Retinal pigment epithelial cell (primary cell): Measurements from ENCODE around the gene GPBAR1.

ENCODE experiments used
- DNase-seq: peaks from one replicate; pipeline ENCODE4 v3.0.0-alpha.2; 2010; ENCODE audit warnings: low read depth
- H3K4me3 ChIP-seq: 2 replicates; pipeline ENCODE4 v1.5.1; 2011; ENCODE audit warnings: mild to moderate bottlenecking, low read length, control low read depth, moderate library complexity
- TF ChIP-seq, protein P1 (sequence below): conservative IDR thresholded peaks from 2 replicates; pipeline ENCODE4 v1.5.1; 2011; ENCODE audit warnings: low read depth, low read length, control low read depth, inconsistent platforms

GPBAR1 gene

DNA sequence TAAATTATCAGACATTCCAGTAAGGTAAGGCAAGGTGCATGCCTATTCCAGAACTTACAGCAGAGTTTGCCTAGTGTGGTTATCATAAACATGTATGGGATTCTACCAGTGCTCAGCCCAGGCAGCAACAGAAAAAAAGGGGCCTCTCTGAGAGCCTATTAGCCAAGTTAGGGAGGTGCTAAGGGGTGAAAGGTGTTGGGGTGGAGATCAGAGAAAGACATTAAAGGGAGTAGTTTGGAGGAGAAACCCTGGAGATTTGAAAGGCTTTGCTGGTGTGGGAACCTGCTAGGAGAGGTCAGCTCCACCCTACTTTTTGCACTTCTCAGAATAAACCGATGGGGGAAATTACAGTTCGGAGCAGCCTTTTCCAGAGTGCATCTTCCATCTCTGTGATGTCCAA, 40.9 kb upstream of the GPBAR1 start:
- TF ChIP-seq, protein P1, sequence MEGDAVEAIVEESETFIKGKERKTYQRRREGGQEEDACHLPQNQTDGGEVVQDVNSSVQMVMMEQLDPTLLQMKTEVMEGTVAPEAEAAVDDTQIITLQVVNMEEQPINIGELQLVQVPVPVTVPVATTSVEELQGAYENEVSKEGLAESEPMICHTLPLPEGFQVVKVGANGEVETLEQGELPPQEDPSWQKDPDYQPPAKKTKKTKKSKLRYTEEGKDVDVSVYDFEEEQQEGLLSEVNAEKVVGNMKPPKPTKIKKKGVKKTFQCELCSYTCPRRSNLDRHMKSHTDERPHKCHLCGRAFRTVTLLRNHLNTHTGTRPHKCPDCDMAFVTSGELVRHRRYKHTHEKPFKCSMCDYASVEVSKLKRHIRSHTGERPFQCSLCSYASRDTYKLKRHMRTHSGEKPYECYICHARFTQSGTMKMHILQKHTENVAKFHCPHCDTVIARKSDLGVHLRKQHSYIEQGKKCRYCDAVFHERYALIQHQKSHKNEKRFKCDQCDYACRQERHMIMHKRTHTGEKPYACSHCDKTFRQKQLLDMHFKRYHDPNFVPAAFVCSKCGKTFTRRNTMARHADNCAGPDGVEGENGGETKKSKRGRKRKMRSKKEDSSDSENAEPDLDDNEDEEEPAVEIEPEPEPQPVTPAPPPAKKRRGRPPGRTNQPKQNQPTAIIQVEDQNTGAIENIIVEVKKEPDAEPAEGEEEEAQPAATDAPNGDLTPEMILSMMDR, result no peak

DNA sequence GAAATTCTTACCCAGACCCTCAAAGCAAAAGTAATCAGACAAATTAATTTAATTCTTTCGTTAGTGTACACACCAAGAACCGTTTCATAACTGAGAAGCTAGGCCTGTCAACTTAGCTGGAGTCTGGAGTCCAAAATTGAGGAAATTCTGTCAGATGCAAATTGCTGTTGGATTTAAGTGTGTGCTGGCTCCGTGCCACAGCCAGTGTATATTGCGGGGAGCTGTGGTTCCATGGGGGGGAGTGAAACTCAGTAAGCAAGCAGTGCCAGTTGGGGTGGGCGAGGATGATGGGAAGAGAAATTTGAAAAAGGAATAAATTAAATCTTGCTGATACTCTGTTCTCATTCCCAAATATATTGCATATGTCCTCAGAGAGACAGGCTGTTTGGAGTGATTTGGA, 39.8 kb upstream of the GPBAR1 start:
- no peak overlapping the region for H3K4me3 ChIP-seq
- TF ChIP-seq, protein P1, result no peak
- DNase-seq, result no peak

More for the DNA sequence above, 40.9 kb upstream of the GPBAR1 start:
- DNase-seq, result no peak
- peak overlapping the region; percentile 97 for H3K4me3 ChIP-seq

DNA sequence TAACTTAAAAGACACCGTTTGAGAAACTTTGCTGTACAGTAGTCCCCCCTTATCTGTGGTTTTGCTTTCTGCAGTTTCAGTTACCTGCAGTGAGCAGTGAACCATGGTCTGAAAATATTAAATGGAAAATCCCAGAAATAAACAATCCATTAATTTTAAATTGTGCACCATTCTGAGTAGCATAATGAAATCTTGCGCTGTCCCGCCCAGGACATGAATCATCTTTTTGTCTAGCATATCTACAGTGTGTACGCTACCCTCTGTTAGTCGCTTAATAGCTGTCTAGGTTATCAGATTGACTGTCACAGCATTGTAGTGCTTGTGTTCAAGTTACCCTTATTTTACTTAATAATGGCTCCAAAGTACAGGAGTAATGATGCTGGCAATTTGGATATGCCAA, 37.8 kb upstream of the GPBAR1 start:
- no peak for DNase-seq
- no peak overlapping the region for H3K4me3 ChIP-seq
- TF ChIP-seq, protein P1, result no peak

DNA sequence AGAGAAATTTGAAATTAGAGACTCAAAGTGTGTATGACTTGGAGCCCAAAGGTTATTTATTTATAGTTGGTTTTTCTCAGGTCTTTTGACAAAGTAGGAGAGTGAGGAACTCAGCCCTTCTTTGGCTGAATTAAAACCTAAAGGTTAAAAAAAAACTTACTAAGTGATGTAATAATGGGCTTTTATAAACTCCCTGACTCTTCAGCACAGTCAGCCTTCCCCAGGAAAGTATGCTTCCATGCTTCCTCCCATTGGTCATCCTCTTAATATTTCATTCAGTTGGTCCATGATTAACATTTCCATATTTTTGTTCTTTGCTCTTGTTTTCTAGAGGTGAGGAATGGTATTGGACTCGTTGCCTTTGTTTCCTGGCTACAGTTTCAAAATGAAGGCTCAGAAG, 36.6 kb upstream of the GPBAR1 start:
- no peak overlapping the region for H3K4me3 ChIP-seq
- DNase-seq, result no peak
- TF ChIP-seq, protein P1, result no peak

DNA sequence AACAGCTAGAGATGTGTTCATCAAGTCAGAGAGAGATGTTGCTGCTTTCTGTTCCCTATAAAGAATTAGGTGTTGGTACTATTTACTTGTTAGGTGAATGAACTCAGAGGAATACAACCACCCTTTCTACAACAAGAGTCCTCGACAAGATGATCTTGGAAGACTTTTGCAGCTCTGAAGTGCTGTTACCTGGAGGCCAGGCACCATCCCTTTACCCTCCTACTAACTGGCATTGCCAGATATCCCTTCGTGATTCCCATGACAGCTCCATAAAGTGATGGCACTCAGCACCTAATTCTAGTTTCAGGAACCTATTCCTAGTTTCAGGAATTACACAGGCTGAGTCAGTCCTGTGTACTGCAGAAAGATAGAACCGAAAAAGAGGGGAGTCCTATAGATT, 33.9 kb upstream of the GPBAR1 start:
- no peak for DNase-seq
- TF ChIP-seq, protein P1, result no peak

DNA sequence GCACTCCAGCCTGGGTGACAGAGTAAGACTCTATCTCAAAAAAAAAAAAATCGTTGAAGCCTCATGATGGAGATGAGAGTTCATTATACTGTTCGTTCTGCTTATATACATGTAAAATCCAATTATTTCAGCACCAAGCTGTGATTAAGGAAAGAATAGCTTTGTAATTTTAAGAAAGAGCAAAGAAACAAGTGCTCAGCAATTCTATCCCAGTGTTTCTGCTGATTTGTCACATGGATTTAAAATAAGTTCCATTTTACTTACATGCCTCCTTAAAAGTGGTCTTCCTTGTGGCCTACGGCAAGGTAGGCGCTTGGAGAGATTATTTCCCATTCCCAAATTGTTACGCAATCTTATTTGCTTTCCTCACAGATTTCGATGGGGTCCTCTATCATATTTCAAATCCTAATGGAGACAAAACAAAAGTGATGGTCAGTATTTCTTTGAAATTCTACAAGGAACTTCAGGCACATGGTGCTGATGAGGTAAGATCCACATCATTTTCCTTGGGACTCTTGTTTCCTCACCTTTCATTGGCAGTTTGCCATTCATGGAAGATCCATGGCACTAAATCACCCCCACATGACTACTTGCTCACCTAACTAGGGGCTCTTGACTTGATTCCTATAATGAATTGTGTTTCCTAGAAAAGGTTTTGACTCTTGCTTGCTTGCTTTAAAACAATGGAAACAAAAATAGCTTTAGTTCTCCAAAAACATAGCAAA, 32.3 kb upstream of the GPBAR1 start:
- no peak overlapping the region for H3K4me3 ChIP-seq
- TF ChIP-seq, protein P1, result no peak
- DNase-seq, result no peak

More for the DNA sequence above, 33.9 kb upstream of the GPBAR1 start:
- H3K4me3 ChIP-seq, result no peak overlapping the region

DNA sequence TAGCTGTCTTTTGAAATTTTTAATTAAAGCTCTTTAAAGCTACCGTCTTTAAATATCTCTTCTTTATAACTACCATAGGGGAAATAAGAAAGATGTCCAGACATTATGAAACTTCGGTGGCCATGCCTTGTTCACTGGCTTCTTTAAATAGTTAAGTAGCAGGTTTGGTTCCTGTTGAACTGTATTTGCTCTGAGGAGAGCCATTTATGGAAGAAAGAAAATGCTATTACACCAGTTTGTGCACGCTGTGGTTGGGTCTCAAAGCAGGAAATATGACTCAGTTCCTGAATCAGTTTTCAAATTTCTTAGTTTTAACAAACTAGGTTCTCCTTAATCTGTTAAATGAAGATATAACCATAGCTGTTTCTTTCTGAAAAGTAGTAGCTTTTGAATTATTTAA, 31.6 kb upstream of the GPBAR1 start:
- TF ChIP-seq, protein P1, result no peak
- DNase-seq, result peak; percentile 41
- H3K4me3 ChIP-seq, result no peak overlapping the region
